ENCODE measurements around the gene REEP6.

The REEP6 gene

DNA sequence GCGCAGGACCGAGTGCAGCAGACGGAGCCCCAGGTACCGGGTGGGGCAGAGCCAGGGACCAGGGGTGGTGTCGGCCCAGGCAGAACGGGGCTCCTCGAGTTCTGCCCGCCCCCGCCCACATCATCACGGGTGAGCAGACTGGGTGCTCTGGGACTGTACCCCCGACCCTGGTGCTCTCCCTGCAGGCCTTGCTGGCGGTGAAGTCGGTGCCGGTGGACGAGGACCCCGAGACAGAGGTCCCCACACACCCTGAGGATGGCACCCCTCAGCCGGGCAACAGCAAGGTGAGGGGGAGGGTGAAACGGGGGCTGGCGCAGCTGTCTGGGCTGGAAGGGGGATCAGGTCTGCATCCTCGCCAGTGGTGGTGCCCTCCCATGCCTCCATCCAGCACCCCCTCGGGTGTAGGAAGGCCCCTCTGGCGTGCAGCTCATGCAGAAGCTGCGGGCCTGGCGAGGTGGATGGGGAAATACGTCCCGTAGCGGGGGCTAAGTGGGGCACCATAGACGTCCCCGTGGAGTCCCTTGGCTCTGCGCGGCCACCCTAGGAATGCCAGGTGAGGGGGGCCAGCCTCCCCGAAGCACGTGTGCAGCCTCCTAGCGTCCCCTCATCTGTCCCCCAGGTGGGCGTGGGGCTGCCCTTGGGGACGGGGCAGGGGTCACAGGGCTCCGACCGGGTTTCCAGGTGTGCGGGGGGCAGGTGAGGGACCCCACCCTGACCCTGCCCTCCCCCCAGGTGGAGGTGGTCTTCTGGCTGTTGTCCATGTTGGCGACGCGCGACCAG lies 34.7 kb upstream of the REEP6 start:
- no peak for DNase-seq (ENCODE audit: low spot score)

DNA sequence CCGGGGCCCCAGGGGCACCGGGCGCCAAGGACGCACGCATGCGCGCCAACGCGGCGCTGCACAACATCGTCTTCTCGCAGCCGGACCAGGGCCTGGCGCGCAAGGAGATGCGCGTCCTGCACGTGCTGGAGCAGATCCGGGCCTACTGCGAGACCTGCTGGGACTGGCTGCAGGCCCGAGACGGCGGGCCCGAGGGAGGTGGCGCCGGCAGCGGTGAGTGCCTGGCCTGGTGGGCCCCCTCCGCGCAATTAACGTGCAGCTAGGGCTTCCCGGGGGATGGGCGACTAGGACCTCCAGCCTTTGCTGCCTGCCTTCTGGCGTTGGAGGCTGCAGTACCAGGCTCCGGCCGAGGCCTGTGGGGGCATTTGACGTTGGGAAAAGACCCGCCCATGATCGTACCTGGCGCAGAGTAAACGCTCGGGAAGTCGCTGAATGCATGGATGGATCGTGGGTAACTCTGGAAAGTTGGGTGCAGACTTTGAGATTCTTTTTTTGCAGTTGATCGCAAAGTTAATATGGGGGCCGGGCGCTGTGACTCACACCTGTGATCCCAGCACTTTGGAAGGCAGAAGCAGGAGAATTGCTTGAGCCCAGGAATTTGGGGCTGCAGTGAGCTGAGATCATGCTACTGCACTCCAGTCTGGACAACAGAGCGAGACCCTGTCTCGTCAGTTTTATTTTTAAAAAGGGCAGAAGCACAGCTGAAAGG lies 33.8 kb upstream of the REEP6 start:
- no peak for DNase-seq (ENCODE audit: low spot score)

DNA sequence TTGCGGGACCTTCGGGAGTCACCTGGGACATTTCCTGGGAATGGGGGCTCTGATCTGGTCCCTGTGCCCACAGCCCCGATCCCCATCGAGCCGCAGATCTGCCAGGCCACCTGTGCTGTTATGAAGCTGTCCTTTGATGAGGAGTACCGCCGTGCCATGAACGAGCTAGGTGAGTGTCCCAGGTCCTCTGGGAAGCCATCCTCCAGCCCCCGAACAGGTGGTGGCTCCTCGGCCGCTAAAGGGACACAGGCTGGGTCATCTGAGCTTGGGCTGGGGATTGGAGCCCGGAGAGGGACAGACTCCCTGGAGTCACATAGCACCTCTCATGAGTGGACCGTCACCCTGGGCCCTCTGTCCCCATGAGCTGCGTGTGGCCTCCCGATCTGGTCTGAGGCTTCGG lies 33.1 kb upstream of the REEP6 start:
- no peak for DNase-seq (ENCODE audit: low spot score)

DNA sequence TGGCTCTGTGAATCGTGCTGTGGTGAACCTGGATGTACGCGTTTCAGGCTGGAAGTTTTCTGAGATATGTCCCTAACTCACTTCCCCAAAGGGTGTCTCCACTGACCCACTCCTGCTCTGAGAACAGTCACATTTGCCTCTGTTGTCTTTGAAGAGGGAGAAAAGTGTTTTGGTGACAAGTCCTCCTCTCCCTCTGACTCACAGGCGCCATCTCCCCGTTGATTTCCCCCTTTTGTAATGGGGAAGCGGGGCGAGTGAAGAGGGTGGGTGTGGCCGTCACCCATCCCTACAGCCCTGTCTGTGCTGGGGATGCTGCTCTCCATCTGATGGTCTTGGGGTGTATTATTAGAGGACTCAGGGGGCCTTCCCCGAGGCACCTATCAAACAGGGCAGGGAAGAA lies 31.5 kb upstream of the REEP6 start:
- no peak for DNase-seq (ENCODE audit: low spot score)

DNA sequence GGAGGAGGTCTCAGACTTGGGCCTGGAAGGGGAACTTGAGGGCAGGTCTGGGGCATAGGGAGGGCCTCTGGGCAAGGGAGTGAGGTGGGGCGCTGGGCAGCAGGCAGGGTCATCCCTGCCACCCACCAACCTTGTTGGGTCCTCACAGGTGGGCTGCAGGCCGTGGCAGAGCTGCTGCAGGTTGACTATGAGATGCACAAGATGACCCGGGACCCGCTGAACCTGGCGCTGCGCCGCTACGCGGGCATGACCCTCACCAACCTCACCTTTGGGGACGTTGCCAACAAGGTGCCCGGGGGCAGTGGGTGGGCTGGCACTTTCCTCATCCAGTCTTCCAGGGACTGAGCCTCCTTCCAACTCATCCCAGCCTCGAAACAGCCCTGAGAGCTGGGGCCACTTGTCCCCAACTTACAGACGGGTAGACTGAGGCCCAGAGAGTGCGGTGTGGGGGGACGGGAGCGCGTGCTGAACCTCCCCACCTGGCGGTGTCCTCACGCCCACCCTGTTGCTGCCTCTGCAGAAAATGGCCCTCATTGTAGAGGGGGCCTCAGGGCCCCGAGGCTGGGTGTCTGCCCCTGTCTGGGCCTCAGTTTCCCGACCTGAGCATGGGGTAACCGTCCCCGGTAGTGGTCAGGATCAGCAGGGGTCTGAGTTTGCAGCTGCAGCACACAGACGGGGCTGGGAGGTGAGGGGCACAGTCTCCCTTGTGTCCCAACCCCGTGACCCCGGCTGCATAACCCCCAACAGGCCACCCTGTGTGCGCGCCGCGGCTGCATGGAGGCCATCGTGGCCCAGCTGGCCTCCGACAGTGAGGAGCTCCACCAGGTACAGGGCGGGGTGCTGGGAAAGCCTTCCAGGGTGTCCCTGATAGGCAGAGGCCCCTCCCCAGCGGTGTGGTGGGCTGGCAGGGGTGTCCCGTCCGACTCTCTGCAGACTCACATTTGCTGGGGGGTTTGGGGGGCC lies 30.7 kb upstream of the REEP6 start:
- DNase-seq (ENCODE audit: low spot score): no peak

DNA sequence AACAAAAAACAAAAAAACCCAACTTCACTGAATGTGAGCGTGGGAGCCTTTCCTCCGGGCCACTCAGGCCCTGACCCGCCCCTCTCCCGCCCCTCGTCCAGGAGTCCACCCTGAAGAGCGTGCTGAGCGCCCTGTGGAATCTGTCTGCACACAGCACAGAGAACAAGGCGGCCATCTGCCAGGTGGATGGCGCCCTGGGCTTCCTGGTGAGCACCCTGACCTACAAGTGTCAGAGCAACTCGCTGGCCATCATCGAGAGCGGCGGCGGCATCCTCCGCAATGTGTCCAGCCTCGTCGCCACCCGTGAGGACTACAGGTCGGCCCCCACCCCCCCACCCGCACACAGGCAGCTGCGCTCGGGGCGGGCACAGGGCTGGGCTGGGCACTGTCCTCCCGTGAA lies 29.1 kb upstream of the REEP6 start:
- no peak for DNase-seq (ENCODE audit: low spot score)

DNA sequence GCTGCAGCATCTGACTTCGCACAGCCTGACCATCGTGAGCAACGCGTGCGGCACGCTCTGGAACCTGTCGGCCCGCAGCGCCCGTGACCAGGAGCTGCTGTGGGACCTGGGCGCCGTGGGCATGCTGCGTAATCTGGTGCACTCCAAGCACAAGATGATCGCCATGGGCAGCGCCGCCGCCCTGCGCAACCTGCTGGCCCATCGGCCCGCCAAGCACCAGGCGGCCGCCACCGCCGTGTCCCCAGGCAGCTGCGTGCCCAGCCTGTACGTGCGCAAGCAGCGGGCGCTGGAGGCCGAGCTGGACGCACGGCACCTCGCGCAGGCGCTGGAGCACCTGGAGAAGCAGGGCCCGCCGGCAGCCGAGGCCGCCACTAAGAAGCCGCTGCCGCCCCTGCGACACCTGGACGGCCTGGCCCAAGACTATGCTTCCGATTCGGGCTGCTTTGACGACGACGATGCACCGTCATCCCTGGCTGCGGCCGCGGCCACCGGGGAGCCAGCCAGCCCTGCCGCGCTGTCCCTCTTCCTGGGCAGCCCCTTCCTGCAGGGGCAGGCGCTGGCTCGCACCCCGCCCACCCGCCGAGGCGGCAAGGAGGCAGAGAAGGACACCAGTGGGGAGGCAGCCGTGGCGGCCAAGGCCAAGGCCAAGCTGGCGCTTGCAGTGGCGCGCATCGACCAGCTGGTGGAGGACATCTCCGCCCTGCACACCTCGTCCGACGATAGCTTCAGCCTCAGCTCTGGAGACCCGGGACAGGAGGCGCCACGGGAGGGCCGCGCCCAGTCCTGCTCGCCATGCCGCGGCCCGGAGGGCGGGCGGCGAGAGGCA lies 25.6 kb upstream of the REEP6 start:
- DNase-seq (ENCODE audit: low spot score): peak; percentile 68

DNA sequence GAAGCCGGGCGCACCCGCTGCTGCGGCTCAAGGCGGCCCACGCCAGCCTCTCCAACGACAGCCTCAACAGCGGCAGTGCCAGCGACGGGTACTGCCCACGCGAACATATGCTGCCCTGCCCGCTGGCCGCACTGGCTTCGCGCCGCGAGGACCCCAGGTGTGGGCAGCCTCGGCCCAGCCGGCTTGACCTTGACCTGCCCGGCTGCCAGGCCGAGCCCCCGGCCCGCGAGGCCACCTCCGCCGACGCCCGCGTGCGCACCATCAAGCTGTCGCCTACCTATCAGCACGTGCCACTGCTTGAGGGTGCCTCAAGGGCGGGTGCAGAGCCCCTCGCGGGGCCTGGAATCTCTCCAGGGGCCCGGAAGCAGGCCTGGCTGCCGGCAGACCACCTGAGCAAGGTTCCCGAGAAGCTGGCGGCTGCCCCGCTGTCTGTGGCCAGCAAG lies 24.9 kb upstream of the REEP6 start:
- no peak for DNase-seq (ENCODE audit: low spot score)

DNA sequence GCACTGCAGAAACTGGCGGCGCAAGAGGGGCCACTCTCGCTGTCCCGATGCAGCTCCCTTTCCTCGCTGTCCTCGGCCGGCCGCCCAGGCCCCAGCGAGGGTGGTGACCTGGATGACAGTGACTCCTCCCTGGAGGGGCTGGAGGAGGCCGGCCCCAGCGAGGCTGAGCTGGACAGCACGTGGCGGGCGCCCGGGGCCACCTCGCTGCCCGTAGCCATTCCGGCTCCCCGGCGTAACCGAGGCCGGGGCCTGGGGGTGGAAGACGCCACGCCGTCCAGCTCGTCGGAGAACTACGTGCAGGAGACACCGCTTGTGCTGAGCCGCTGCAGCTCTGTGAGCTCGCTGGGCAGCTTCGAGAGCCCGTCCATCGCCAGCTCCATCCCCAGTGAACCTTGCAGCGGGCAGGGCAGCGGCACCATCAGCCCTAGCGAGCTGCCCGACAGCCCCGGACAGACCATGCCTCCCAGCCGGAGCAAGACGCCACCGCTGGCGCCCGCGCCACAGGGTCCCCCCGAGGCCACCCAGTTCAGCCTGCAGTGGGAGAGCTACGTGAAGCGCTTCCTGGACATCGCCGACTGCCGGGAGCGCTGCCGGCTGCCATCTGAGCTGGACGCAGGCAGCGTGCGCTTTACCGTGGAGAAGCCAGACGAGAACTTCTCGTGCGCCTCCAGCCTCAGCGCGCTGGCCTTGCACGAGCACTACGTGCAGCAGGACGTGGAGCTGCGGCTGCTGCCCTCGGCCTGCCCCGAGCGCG lies 24.3 kb upstream of the REEP6 start:
- DNase-seq (ENCODE audit: low spot score): no peak

DNA sequence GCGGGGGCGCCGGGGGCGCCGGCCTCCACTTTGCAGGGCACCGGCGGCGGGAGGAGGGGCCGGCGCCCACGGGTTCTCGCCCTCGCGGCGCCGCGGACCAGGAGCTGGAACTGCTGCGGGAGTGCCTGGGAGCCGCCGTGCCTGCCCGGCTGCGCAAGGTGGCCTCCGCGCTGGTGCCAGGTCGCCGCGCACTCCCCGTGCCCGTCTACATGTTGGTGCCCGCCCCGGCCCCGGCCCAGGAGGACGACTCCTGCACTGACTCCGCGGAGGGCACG lies 23.8 kb upstream of the REEP6 start:
- DNase-seq (ENCODE audit: low spot score): no peak

DNA sequence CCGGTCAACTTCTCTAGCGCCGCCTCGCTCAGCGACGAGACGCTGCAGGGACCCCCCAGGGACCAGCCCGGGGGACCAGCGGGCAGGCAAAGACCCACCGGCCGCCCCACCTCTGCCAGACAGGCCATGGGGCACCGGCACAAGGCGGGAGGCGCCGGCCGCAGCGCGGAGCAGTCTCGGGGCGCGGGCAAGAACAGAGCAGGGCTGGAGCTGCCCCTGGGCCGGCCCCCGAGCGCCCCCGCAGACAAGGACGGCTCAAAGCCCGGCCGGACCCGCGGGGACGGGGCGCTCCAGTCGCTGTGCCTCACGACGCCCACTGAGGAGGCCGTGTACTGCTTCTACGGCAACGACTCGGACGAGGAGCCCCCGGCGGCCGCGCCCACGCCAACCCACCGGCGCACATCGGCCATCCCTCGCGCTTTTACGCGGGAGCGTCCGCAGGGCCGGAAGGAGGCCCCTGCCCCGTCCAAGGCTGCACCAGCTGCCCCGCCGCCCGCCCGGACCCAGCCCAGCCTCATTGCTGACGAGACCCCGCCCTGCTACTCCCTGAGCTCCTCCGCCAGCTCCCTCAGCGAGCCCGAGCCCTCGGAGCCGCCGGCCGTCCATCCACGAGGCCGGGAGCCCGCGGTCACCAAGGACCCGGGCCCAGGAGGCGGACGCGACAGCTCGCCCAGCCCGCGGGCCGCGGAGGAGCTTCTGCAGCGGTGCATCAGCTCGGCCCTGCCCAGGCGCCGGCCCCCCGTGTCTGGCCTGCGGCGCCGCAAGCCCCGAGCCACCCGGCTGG lies 23.3 kb upstream of the REEP6 start:
- DNase-seq (ENCODE audit: low spot score): peak; percentile 68

DNA sequence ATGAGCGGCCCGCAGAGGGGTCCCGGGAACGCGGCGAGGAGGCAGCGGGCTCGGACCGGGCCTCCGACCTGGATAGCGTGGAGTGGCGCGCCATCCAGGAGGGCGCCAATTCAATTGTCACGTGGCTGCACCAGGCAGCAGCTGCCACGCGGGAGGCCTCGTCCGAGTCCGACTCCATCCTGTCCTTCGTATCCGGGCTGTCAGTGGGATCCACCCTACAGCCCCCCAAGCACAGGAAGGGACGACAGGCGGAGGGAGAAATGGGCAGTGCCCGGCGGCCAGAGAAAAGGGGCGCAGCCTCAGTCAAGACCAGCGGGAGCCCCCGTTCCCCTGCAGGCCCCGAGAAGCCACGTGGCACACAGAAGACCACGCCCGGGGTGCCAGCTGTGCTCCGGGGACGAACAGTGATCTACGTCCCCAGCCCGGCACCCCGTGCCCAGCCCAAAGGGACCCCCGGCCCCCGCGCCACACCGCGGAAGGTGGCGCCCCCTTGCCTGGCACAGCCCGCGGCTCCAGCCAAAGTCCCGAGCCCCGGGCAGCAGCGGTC lies 22.6 kb upstream of the REEP6 start:
- no peak for DNase-seq (ENCODE audit: low spot score)

DNA sequence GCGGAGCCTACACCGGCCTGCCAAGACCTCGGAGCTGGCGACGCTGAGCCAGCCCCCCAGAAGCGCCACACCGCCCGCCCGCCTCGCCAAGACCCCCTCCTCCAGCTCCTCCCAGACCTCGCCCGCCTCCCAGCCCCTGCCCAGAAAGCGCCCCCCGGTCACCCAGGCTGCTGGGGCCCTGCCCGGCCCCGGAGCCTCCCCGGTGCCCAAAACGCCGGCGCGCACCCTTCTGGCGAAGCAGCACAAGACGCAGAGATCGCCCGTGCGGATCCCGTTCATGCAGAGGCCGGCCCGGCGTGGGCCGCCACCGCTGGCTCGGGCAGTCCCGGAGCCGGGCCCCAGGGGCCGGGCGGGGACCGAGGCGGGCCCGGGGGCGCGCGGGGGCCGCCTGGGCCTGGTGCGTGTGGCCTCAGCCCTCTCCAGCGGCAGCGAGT lies 22.1 kb upstream of the REEP6 start:
- peak; percentile 73 for DNase-seq (ENCODE audit: low spot score)

DNA sequence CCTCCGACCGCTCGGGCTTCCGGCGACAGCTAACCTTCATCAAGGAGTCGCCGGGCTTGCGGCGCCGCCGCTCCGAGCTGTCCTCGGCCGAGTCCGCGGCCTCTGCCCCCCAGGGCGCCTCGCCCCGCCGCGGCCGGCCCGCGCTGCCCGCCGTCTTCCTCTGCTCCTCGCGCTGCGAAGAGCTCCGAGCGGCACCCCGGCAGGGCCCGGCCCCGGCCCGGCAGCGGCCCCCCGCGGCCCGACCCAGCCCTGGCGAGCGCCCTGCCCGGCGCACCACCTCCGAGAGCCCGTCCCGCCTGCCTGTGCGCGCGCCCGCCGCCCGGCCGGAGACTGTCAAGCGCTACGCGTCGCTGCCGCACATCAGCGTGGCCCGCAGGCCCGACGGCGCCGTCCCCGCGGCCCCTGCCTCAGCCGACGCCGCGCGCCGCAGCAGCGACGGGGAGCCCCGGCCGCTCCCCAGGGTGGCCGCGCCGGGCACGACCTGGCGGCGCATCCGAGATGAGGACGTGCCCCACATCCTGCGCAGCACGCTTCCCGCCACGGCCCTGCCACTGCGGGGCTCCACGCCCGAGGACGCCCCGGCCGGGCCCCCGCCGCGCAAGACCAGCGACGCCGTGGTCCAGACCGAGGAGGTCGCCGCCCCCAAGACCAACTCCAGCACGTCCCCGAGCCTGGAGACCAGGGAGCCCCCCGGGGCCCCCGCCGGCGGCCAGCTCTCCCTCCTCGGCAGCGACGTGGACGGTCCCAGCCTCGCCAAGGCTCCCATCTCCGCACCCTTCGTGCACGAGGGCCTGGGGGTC lies 21.5 kb upstream of the REEP6 start:
- no peak for DNase-seq (ENCODE audit: low spot score)

DNA sequence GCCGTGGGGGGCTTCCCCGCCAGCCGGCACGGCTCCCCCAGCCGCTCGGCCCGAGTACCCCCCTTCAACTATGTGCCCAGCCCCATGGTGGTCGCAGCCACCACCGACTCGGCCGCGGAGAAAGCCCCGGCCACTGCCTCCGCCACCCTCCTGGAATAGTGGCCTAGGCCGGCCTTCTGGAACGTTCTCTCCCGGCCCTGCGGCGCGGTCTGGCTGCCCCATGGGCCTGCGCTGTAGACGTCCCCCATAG lies 21.0 kb upstream of the REEP6 start:
- DNase-seq (ENCODE audit: low spot score): no peak

DNA sequence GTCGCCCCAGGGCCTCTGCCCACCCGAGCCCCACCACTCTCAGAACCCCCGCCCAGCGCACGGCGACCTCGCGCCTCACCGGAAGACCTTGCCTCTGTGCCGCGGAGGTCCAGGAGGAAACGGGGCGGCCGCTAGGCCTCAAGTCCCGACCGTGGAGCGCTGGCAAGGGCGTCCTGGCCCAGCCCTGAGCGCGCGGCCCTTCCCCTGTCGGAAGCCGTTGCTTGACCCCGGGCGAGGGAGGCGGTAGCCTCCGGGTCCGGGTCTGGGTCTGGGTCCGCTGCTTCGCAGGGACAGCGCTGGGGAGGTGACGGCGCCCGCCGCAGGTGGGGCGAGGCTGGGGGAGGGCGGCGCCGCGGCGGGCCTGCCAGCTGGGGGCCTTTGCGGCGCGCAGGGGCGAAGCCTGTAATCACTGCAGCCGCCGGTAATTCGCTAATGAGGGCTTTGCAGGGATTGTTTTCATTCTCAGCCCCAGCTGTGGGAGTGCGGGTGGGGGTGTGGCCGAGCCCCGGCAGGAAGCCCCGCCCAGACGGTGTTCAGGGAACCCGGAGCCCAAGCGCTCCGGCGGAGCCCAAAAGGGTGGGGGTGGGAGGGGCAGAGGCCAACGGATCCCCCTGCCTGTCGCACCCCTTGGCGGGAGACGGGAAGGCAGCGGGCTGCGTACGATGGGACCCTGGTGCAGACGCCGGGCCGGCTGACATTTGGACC lies 20.5 kb upstream of the REEP6 start:
- peak; percentile 83 for DNase-seq (ENCODE audit: low spot score)

DNA sequence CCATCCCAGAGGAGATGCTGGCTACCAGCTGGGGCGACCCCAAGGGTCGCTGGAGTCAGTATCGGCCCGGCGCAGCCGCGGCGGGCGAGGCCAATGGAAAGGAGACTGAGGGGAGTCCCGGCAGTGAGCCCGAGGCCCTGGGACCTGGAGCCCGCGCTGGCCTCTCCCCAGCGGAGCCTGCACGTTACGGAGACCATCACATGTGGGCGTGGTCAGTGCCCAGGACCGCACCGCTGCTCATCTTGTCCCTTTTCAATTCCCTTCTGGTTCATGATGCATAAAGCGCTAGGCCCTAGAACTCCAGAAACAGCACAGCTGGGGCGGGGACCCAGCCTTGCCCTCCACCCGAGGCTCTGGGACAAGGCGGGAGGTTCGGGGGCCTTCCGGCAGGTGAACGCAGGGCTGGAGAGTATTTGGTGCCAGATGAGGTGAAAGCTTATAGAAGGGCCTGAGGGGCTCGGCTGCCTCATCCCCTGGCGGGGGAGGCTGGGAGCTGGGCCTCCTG lies 19.9 kb upstream of the REEP6 start:
- peak; percentile 80 for DNase-seq (ENCODE audit: low spot score)

DNA sequence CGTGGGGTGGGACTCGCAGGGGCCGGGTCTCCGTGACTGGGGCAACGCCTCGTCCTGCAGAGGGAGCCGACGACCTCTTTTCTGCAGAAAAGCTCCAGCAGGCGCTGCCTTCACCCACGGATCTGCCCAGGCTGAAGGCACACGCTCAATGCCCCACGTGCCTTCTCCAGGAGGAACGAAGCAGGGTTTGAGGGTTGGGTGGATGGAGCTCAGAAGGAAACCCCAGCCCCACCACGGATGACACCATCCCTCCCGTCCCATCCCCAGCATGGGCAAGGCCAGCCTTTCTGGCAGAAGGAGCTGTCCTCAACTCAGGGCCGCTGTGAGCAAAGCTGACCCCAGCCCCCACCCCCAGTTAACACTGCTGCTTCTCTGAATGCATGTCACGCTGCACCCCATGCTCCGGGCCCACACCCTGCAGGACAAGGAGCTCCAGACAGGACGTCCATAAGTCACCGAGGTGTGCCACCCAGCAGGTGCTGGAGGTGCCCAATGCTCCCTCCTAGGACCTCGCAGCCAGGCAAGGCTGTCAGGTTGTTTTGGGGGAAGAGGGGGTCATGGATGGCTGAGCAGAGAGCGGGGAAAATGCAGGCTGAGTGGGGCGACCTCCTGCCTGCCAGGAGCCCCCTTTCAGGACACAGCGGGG lies 19.3 kb upstream of the REEP6 start:
- DNase-seq (ENCODE audit: low spot score): no peak
